ENCODE results near the gene B3GNT7.
"Not testable (repeated sequence)": the region's sequence is repeated elsewhere in the genome, so short reads cannot be mapped to it uniquely, and the experiment has no call there.

The B3GNT7 gene

DNA sequence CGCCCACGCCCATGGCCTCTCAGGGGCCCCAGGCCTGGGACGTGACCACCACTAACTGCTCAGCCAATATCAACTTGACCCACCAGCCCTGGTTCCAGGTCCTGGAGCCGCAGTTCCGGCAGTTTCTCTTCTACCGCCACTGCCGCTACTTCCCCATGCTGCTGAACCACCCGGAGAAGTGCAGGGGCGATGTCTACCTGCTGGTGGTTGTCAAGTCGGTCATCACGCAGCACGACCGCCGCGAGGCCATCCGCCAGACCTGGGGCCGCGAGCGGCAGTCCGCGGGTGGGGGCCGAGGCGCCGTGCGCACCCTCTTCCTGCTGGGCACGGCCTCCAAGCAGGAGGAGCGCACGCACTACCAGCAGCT is 2.4 kb downstream of the B3GNT7 start:
- H2BK5ac ChIP-seq (ENCODE audit: low read length): no peak overlapping the region
- H3K4me2 ChIP-seq (ENCODE audit: low read length): no peak overlapping the region
- H3K4ac ChIP-seq (ENCODE audit: low read depth, low read length): no peak overlapping the region
- no peak overlapping the region for H3K9ac ChIP-seq (ENCODE audit: low read length)
- H3K79me2 ChIP-seq (ENCODE audit: control insufficient read depth, insufficient read depth, low read length): peaks cover 40% of the 10 kb centered on the region
- no peak overlapping the region for H3K4me3 ChIP-seq (ENCODE audit: low read length)
- no peak for DNase-seq
- H2AK5ac ChIP-seq (ENCODE audit: low read length): no peak overlapping the region
- H4K8ac ChIP-seq (ENCODE audit: low read depth, low read length): no peak overlapping the region
- no peak overlapping the region for H2BK15ac ChIP-seq (replicated peaks; ENCODE audit: low read depth)
- no peak overlapping the region for H2BK120ac ChIP-seq (ENCODE audit: low read depth, low read length)
- peaks cover 13% of the 10 kb centered on the region for H3K4me1 ChIP-seq (ENCODE audit: control insufficient read depth, low read depth, low read length)
- H3K18ac ChIP-seq (ENCODE audit: low read length): no peak overlapping the region
- no peak overlapping the region for H4K5ac ChIP-seq (ENCODE audit: low read length)
- H3K27me3 ChIP-seq (ENCODE audit: insufficient read depth, low read length, poor library complexity): no peaks in the 10 kb centered on the region
- H3K56ac ChIP-seq (ENCODE audit: low read length): peak overlapping the region; percentile 25
- no peak overlapping the region for H3K27ac ChIP-seq (ENCODE audit: low read depth, low read length)
- H3K23ac ChIP-seq (ENCODE audit: low read length): no peak overlapping the region
- peaks cover 7% of the 10 kb centered on the region for H3K79me1 ChIP-seq (ENCODE audit: low read length)
- WGBS (ENCODE audit: extremely low coverage, insufficient coverage, low lambda C conversion rate): no CpG with 5 or more reads among the region's 28 CpGs
- H3K36me3 ChIP-seq (ENCODE audit: control insufficient read depth, insufficient read depth, low read length): peaks cover 5% of the 10 kb centered on the region

DNA sequence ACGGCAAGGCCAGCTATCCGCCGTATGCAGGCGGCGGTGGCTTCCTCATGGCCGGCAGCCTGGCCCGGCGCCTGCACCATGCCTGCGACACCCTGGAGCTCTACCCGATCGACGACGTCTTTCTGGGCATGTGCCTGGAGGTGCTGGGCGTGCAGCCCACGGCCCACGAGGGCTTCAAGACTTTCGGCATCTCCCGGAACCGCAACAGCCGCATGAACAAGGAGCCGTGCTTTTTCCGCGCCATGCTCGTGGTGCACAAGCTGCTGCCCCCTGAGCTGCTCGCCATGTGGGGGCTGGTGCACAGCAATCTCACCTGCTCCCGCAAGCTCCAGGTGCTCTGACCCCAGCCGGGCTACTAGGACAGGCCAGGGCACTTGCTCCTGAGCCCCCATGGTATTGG is 3.1 kb downstream of the B3GNT7 start:
- DNase-seq: no peak
- H3K9ac ChIP-seq (ENCODE audit: low read length): no peak overlapping the region
- H3K4me2 ChIP-seq (ENCODE audit: low read length): no peak overlapping the region
- no peak overlapping the region for H2BK120ac ChIP-seq (ENCODE audit: low read depth, low read length)
- peak overlapping the region; percentile 62 for H3K56ac ChIP-seq (ENCODE audit: low read length)
- H2AK5ac ChIP-seq (ENCODE audit: low read length): no peak overlapping the region
- no peak overlapping the region for H2BK15ac ChIP-seq (replicated peaks; ENCODE audit: low read depth)
- no peak overlapping the region for H3K18ac ChIP-seq (ENCODE audit: low read length)
- no peak overlapping the region for H3K23ac ChIP-seq (ENCODE audit: low read length)
- H4K8ac ChIP-seq (ENCODE audit: low read depth, low read length): no peak overlapping the region
- H3K27me3 ChIP-seq (ENCODE audit: insufficient read depth, low read length, poor library complexity): no peaks in the 10 kb centered on the region
- H3K36me3 ChIP-seq (ENCODE audit: control insufficient read depth, insufficient read depth, low read length): peaks cover 5% of the 10 kb centered on the region
- H2BK5ac ChIP-seq (ENCODE audit: low read length): no peak overlapping the region
- no peak overlapping the region for H4K5ac ChIP-seq (ENCODE audit: low read length)
- no peak overlapping the region for H3K4me3 ChIP-seq (ENCODE audit: low read length)
- peaks cover 40% of the 10 kb centered on the region for H3K79me2 ChIP-seq (ENCODE audit: control insufficient read depth, insufficient read depth, low read length)
- no peak overlapping the region for H3K4ac ChIP-seq (ENCODE audit: low read depth, low read length)
- H3K79me1 ChIP-seq (ENCODE audit: low read length): peaks cover 7% of the 10 kb centered on the region
- H3K4me1 ChIP-seq (ENCODE audit: control insufficient read depth, low read depth, low read length): peaks cover 13% of the 10 kb centered on the region
- no CpG with 5 or more reads among the region's 27 CpGs for WGBS (ENCODE audit: extremely low coverage, insufficient coverage, low lambda C conversion rate)
- no peak overlapping the region for H3K27ac ChIP-seq (ENCODE audit: low read depth, low read length)

DNA sequence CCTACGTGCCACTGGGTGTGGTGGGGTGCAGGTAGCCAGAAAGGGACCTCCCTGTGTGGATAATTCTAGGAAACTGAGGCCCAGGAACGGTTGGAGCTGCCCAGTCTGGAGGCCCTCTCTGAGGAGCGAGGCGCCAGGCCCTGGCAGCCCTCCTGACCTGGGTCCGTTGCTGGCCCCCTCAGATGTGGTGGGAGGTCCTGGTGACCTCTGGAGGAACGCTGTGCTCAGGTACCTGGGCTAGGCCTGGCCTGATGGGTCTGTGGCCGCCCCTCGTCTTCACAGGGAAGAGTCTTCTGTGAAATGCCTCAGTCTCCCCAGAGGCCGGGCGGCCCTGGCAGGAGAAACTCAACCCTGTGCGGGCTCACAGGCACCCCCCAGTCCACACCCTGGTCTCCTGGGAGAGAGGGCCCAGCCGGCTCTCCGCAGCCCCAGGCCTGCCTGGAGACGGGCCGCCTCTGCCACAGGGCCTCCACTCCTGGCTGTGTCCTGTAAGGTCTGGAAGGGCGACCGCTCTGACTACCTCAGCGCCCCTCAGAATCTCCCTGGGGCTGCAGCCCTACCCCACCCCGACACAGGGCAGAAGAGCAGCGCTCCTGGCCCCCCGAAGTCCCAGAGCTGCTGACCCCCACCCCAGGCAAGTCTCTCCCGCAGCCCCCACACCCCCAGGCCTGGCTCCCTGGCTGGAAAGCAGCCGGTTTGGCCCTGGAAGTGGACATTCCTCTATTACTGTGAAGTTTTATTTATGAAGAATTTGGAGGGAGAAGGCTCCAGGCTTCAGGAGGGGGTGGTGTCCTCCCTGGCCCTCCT is 3.7 kb downstream of the B3GNT7 start:
- Histone ChIP-seq H3K18ac (ENCODE audit: low read length) (peak overlapping the region; percentile 33), H3K4me3 (ENCODE audit: low read length) (no peak overlapping the region), H3K23ac (ENCODE audit: low read length) (no peak overlapping the region), H3K79me2 (ENCODE audit: control insufficient read depth, insufficient read depth, low read length) (peaks cover 40% of the 10 kb centered on the region), H3K27ac (ENCODE audit: low read depth, low read length) (no peak overlapping the region), H2AK5ac (ENCODE audit: low read length) (no peak overlapping the region), H2BK15ac (replicated peaks; ENCODE audit: low read depth) (no peak overlapping the region), H3K27me3 (ENCODE audit: insufficient read depth, low read length, poor library complexity) (no peaks in the 10 kb centered on the region), H3K79me1 (ENCODE audit: low read length) (peaks cover 7% of the 10 kb centered on the region), H2BK120ac (ENCODE audit: low read depth, low read length) (no peak overlapping the region), H3K4ac (ENCODE audit: low read depth, low read length) (no peak overlapping the region), H3K4me2 (ENCODE audit: low read length) (no peak overlapping the region), H3K56ac (ENCODE audit: low read length) (peak overlapping the region; percentile 62), H3K4me1 (ENCODE audit: control insufficient read depth, low read depth, low read length) (peaks cover 13% of the 10 kb centered on the region), H4K8ac (ENCODE audit: low read depth, low read length) (no peak overlapping the region), H3K36me3 (ENCODE audit: control insufficient read depth, insufficient read depth, low read length) (peaks cover 5% of the 10 kb centered on the region), H3K9ac (ENCODE audit: low read length) (peak overlapping the region; percentile 15), H4K5ac (ENCODE audit: low read length) (no peak overlapping the region), H2BK5ac (ENCODE audit: low read length) (no peak overlapping the region)
- no peak for DNase-seq
- WGBS (ENCODE audit: extremely low coverage, insufficient coverage, low lambda C conversion rate): no CpG with 5 or more reads among the region's 23 CpGs

DNA sequence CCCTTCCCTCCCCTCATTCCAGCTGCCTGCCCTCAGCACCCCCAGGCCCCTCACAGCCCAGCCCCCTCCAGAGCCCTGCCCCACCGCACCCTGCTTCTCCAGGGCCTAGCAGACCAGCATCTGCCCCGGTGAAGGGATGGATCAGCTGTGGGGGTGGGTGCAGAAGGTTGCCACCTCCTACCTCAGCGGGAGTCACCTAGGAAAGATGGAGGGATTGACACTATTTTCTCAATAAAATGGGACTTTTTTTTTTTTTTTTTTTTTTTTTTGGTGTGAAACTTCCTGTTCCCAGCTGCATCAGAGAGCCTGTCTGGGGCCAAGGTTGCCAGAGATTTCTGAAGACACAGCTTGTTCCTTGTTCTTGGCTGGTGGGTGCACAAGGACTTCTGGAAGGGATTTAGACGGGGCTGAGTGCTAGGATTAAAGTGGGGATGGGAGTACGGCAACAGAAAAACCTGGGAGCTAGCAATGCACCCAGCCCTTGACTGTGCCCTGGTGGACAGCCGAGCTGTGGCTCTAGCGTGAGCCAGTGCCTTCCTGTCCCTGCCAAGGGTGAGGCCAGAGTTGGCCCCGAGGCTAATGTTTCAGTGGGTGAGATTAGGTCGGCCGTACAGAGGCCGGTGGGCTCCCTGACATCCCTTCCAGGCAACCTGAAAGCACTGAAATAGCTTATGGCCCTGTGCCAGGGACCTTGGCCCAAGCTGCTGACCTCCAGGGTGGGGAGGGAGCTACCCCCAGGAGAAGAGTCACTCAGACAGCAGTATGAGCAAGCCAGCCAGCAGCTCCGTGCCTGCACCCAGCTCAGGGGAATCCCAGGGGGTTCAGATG is 4.6 kb downstream of the B3GNT7 start:
- Histone ChIP-seq H3K4me2 (ENCODE audit: low read length) (peak overlapping the region; percentile 15), H4K5ac (ENCODE audit: low read length) (no peak overlapping the region), H3K4ac (ENCODE audit: low read depth, low read length) (no peak overlapping the region), H3K36me3 (ENCODE audit: control insufficient read depth, insufficient read depth, low read length) (peaks cover 5% of the 10 kb centered on the region), H3K56ac (ENCODE audit: low read length) (peak overlapping the region; percentile 80), H3K79me2 (ENCODE audit: control insufficient read depth, insufficient read depth, low read length) (peaks cover 40% of the 10 kb centered on the region), H2BK5ac (ENCODE audit: low read length) (peak overlapping the region; percentile 76), H3K4me3 (ENCODE audit: low read length) (no peak overlapping the region), H3K27me3 (ENCODE audit: insufficient read depth, low read length, poor library complexity) (no peaks in the 10 kb centered on the region), H2AK5ac (ENCODE audit: low read length) (no peak overlapping the region), H3K79me1 (ENCODE audit: low read length) (peaks cover 7% of the 10 kb centered on the region), H3K27ac (ENCODE audit: low read depth, low read length) (peak overlapping the region; percentile 2), H3K23ac (ENCODE audit: low read length) (peak overlapping the region; percentile 66), H2BK15ac (replicated peaks; ENCODE audit: low read depth) (no peak overlapping the region), H4K8ac (ENCODE audit: low read depth, low read length) (no peak overlapping the region), H3K18ac (ENCODE audit: low read length) (peak overlapping the region; percentile 33), H3K9ac (ENCODE audit: low read length) (peak overlapping the region; percentile 53), H2BK120ac (ENCODE audit: low read depth, low read length) (no peak overlapping the region), H3K4me1 (ENCODE audit: control insufficient read depth, low read depth, low read length) (peaks cover 10% of the 10 kb centered on the region)
- WGBS (ENCODE audit: extremely low coverage, insufficient coverage, low lambda C conversion rate): no CpG with 5 or more reads among the region's 12 CpGs
- DNase-seq: no peak

DNA sequence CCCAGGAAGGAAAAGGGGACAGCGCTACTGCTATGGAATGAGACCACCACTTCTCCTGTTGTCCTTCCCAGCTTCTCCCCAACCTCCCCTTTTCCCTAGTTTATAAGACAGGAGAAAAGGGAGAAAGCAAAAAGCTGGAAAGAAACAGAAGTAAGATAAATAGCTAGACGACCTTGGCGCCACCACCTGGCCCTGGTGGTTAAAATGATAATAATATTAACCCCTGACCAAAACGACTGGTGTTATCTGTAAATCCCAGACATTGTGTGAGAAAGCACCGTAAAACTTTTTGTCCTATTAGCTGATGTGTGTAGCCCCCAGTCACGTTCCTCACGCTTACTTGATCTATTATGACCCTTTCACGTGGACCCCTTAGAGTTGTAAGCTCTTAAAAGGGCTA is 5.2 kb downstream of the B3GNT7 start:
- peak overlapping the region; percentile 66 for H3K23ac ChIP-seq (ENCODE audit: low read length)
- not testable (repeated sequence) for H3K79me1 ChIP-seq (ENCODE audit: low read length); H3K4me3 ChIP-seq (ENCODE audit: low read length); H2BK15ac ChIP-seq (replicated peaks; ENCODE audit: low read depth); H4K5ac ChIP-seq (ENCODE audit: low read length); H2BK120ac ChIP-seq (ENCODE audit: low read depth, low read length); H3K4ac ChIP-seq (ENCODE audit: low read depth, low read length); H4K8ac ChIP-seq (ENCODE audit: low read depth, low read length); H3K36me3 ChIP-seq (ENCODE audit: control insufficient read depth, insufficient read depth, low read length); DNase-seq; H2AK5ac ChIP-seq (ENCODE audit: low read length); H3K18ac ChIP-seq (ENCODE audit: low read length); H3K27me3 ChIP-seq (ENCODE audit: insufficient read depth, low read length, poor library complexity); H3K4me1 ChIP-seq (ENCODE audit: control insufficient read depth, low read depth, low read length)
- H3K9ac ChIP-seq (ENCODE audit: low read length): peak overlapping the region; percentile 53
- H3K4me2 ChIP-seq (ENCODE audit: low read length): peak overlapping the region; percentile 15
- H2BK5ac ChIP-seq (ENCODE audit: low read length): peak overlapping the region; percentile 76
- peak overlapping the region; percentile 2 for H3K27ac ChIP-seq (ENCODE audit: low read depth, low read length)
- peak overlapping the region; percentile 80 for H3K56ac ChIP-seq (ENCODE audit: low read length)
- WGBS (ENCODE audit: extremely low coverage, insufficient coverage, low lambda C conversion rate): no CpG with 5 or more reads among the region's 8 CpGs
- H3K79me2 ChIP-seq (ENCODE audit: control insufficient read depth, insufficient read depth, low read length): peaks cover 40% of the 10 kb centered on the region

Measured in mesendoderm (in vitro differentiated cells).